ENCODE measurements around the gene KMT2E.

KMT2E gene

GRCh38 chr7:105086850-105087249 lies 72.8 kb downstream of the KMT2E start:
- DNase-seq: no peak

DNA sequence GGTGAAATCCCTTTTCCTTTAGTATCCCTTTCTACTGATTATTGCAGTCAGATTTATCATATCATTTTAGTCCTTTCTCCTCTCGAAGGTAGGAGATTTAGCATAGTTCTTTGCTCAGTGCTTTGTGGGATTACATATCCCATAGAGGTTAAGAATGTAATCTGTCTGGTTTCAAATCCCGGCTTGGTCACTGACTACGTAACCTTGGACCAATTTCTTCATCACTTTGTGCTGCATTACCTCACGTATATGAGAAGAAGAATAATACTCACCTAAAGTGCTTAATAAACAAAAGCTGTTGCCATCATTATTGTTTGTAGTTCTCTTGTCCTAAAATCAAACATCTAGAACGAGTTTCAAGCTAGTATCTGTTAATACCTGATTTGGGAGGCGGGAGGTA lies 74.0 kb downstream of the KMT2E start:
- DNase-seq: no peak

DNA sequence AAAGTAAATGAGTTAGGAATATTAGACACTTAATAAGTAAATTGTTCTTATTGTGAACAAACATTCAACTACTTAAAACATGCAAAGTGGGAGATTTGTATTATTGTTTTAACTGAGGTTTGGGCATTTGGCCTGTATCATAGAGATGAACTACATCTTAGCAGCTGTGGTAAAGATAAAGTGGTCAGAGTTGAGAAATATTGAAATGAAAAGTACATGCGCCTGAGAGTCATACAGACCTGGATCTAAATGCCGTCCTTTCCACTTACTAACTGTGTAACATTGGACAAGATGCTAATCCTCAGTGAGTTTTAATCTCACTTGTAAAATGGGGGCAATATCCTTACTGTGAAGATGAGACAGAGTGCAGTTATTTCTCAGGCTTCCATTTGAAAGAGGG lies 74.5 kb downstream of the KMT2E start:
- no peak for DNase-seq

DNA sequence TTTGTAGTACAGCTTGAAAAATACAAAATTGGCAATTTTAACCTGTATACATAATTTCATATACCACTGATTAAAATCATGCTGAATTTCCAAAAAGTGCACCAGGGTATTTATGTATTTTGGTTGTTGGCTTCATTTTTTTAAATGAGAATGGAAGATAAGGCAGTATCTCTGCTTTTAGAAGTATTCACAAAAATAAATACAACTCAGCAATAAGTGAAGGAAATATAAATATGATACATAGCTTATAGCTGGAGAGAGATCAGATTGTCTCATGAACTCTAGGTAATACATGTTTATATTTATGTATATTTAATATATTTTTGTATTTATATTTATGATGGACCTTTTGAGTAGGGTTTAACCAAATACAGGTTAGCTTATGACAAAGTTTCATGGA lies 81.0 kb downstream of the KMT2E start:
- no peak for DNase-seq

- DNase-seq: no peak
Measured at GRCh38 chr7:105096306-105096705, 82.3 kb downstream of the KMT2E start.

DNA sequence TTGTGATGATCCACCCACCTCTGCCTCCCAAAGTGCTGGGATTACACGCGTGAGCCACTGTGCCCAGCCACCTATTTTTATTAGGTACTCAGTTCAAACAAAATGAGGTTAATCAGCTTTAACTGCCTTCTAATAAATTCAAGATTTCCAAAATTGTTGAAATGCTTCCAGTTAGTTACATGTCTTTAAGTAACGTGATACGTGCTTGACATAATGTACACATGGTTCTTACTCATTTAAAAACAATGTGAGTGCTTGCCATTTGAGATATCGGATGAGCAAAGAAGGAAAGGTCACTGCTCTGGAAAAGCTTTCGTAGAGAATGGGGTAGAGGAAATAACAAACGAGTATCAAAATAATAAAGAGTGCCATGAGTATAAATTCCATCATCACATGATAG lies 83.6 kb downstream of the KMT2E start:
- DNase-seq: no peak

GRCh38 chr7:105098863-105099515 lies 85.0 kb downstream of the KMT2E start:
- no peak for DNase-seq

- DNase-seq: no peak
Measured at GRCh38 chr7:105101864-105102263, 87.9 kb downstream of the KMT2E start.

DNA sequence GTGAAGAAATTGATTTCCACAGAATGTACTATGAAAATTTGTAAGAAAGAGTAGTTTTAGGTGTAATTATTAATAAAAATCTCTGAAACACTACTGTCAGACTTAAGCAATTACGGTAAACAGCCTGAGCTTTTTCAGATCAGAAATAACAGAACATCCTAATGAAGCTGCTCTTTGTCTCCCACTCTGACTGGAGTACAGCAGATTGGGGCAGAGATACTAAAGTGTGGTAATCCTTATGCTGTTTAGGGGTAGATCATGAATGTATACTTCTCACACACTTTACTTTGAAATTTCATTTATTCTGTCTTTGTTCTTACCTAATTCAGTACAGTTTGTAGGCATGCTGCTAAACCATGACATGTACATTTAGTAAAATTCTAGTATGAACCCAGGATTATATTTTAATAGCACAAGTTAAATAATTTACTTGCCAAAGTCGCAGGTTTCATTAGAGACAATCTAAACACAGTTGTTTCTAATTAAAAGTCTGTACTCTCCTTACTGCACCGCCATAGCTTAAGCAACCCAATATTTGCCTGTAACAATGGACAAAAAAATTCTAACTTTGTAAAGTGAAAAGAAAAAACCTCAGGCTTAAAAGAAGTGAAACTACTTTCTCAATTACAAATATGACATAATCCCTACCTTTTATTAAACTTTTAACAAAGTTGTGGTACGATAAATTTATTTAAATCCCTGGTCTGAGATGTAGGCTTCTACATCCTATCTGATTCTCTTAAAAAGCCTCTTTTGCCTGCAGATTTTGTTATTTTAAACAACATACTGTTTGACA lies 88.8 kb downstream of the KMT2E start:
- DNase-seq: no peak

DNA sequence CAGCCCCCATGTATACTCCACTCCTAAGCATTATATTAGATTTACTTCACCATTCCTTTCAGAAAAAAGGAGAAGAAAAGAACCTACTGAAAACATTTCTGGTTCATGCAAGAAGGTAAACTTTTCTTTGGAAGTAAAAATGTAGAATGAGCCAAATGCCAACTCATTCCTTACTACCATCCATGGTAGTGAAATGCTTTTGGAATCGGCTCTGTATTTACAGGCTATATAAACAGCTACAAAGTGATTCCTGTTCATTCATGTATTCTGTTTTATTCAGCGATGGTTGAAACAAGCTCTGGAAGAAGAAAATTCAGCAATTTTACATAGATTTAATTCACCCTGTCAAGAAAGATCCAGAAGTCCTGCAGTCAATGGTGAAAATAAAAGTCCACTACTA lies 91.6 kb downstream of the KMT2E start:
- no peak for DNase-seq

DNA sequence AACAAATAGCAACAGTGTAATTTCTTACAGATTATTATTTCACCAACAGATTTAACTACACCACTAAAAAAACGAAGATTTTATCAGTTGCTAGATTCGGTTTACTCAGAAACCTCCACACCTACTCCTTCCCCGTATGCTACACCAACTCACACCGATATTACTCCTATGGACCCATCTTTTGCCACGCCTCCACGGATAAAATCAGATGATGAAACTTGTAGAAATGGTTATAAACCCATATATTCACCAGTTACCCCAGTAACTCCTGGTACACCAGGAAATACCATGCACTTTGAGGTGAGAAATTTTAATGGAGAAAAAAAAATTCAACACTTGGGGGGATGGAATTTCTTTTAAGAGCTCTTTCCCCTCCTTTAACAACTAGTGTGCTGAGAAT lies 92.5 kb downstream of the KMT2E start:
- no peak for DNase-seq

DNA sequence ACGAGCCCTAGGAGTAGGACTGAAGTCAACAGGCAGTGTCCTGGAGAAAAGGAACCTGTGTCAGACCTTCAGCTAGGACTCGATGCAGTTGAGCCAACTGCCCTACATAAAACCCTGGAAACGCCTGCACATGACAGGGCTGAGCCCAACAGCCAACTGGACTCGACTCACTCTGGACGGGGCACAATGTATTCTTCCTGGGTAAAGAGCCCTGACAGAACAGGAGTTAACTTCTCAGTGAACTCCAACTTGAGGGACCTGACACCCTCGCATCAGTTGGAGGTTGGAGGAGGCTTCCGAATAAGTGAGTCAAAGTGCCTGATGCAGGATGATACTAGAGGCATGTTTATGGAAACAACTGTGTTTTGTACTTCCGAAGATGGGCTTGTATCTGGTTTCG lies 93.5 kb downstream of the KMT2E start:
- no peak for DNase-seq

DNA sequence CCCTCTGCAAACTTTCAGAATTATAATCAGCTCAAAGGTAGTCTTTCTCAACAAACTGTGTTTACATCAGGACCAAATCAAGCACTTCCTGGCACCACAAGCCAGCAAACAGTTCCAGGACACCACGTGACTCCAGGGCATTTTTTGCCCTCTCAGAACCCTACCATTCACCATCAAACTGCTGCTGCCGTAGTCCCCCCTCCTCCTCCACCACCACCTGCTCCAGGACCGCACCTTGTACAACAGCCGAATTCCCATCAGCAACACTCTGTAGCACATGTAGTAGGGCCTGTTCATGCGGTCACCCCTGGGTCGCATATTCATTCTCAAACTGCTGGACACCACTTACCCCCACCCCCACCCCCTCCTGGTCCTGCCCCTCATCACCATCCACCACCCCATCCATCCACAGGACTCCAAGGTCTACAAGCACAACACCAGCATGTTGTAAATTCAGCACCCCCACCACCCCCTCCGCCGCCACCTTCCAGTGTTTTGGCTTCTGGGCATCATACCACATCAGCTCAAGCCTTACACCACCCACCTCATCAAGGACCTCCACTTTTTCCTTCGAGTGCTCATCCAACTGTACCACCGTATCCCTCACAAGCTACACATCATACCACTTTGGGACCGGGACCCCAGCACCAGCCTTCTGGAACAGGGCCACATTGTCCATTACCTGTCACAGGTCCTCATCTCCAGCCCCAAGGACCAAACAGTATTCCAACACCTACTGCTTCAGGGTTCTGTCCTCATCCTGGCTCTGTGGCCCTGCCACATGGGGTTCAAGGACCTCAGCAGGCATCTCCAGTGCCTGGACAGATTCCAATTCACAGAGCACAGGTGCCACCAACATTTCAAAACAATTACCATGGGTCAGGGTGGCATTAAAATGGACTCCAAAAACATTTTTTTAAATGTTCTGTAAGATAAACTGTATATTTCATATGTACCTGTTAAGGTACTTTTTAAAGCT lies 98.7 kb downstream of the KMT2E start:
- no peak for DNase-seq

- DNase-seq: no peak
Measured at GRCh38 chr7:105118612-105119600, 104.9 kb downstream of the KMT2E start.

GRCh38 chr7:105122619-105123018 lies 108.6 kb downstream of the KMT2E start:
- no peak for DNase-seq

DNA sequence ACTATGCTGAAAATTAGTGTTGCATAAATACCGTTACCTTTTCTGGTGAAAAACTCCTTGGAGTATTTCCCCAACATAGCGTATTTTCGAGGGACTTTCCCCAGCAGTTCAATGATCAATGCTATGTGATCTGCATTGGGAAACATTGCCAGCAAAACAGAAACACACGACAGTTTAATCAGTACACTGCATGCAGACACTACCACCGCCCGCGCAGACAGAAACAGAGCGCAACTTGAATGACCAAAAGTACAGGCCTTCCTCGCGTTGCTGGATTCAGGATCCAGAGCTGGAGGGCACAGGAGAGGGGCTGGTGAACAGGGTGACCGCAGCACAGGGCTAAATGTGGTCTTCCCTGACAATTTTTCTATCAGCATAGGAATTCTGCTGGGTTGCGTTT lies 111.7 kb downstream of the KMT2E start:
- DNase-seq: no peak

DNA sequence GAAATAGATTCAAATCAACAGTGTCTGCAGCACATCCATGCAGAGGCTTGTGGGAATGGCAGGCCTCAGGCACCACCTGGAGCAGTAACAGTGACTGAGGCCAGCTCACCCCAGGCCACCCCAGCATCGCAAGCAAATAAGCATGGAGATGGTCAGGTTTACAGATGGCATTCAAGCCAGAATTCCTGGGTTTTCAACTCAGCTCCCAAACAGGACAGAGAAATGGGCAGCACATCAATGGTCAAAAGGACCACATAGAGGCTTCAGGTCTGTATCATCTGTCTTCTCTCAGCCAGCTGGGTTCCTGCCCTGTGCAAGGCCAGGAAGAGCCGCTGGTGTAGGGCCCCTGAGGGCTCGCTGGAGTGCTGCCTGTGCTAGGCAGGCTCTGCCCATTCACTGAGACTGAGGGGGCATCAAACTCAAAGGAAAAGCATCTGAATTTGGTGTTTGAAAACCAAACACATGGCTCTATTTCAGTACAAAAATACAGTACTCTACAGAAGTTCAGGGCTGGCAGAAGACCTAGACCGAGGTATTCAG lies 112.5 kb downstream of the KMT2E start:
- DNase-seq: no peak

- no peak for DNase-seq
Measured at GRCh38 chr7:105127179-105127578, 113.2 kb downstream of the KMT2E start.

- no peak for DNase-seq
Measured at GRCh38 chr7:105130048-105130447, 116.0 kb downstream of the KMT2E start.

DNA sequence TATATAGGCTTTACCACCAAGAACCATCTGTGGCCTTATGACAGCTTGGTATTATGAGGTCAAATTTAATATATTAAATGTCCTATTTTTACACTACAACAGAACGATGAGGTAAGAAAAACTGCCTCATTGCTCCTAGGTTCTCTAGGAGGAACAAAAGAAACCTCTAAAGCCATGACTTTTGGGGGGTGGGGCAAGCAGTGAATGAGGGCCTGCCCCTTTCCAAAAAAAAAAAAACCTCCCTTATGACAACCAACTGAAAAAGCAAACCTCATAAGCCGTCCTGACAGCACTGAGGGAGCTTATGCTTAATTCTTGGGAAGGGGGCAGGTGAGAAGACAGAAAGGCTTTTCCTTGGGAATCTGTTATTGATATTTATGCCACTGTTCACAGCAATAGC lies 116.6 kb downstream of the KMT2E start:
- no peak for DNase-seq

DNA sequence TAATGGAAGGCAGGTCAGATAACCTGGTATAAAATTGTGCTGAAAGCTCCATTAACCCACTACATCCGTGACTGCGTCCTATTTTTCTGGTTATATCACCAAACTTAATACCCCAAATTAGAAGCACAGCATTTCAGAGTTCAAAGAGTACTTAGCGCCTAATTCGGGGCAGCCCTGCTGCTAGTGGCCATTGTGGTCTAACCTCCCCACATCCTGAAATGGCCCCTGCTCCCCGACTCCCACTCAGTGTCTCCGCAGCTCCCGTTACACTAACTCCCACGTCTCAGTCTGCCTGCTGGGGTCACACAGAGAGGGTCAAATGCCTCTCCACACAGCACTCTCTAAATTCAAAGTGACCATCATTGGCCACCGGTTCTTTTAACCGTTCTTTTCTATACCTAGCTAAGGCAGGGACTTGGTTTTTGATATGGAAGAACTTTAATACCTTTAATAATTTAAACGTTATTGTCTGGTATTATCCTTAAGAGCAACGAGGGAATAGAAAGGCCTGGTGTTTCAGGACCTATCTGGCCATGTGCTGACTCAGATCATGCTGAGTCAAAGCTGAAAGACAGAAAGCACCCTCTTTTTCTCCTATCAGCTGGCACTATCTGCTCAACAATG lies 117.1 kb downstream of the KMT2E start:
- DNase-seq: no peak

All from activated CD4-positive, alpha-beta T cell treated with anti-CD3 and anti-CD28 coated beads for 4 hours (primary cell).